Mononuclear cell (primary cell): ENCODE data around the gene CNEP1R1. TPM values are rescaled to one million over a fixed set of nuclear protein-coding genes. Genes with fewer than 3 reads are reported as not detected.

Experiments
- H3K27me3 ChIP-seq: 2 replicates; pipeline ENCODE4 v1.6.0; 2011; ENCODE audit warnings: low read length, control low read depth; ENCODE audit not compliant: insufficient read depth
- H3K4me1 ChIP-seq: 2 replicates; pipeline ENCODE4 v1.5.1; 2011; ENCODE audit warnings: mild to moderate bottlenecking, low read length, control low read depth; ENCODE audit not compliant: insufficient read depth
- H3K4me3 ChIP-seq: 2 replicates; pipeline ENCODE4 v1.5.1; 2011; ENCODE audit warnings: mild to moderate bottlenecking, low read length, moderate library complexity
- H3K9me3 ChIP-seq: 2 replicates; pipeline ENCODE4 v1.5.1; 2011; ENCODE audit warnings: low read depth, mild to moderate bottlenecking, control low read depth, low read length
- total RNA-seq: library from RNA; depleted of rRNA; stranded (reverse); fragments of >200 nt; gene quantifications from one replicate; pipeline ENCODE4 v1.2.3, GENCODE V29; 2012

CNEP1R1 gene
- total RNA-seq, 1 donor = 55.4 TPM

GRCh38 chr16:50038286-50038685, 13.3 kb downstream of the CNEP1R1 start:
- Histone ChIP-seq H3K4me3 (no peak overlapping the region), H3K4me1 (peaks cover 35% of the 10 kb centered on the region), H3K27me3 (no peaks in the 10 kb centered on the region), H3K9me3 (no peaks in the 10 kb centered on the region)

DNA sequence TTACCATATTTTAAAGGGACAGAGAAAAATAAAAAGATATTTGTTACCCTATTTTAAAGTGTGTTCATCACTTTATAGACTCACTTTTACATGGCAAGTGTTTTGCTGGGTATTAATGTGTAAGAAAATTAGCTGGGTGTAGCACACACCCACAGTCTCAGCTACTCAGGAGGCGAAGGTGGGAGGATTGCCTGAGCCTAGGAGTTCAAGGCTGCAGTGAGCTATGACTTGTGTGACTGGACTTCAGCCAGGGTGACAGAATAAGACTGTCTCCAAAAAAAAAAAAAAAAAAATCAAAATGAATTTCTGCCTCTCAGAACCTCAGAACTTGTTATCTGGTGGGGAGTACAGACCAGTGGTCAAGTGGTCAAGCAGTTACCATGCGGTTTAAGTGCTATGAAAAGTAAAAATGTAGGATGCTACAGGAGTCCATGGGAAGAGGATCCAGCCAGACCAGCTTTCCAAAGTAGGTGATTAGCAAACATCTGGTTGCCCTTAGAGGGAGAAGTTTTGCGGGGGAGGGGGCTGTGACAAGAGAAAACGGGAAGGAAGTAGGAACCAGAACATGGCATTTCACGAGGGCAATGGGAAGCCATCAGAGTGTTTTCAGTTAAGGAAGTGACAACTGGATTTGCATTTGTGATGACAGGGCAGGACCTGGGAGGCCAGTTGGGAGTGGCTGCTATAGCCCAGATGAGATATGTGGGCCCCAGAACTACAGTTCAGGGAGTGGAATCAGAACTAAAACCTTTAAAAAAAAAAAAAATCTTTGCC, 13.9 kb downstream of the CNEP1R1 start:
- Histone ChIP-seq H3K4me1 (peaks cover 35% of the 10 kb centered on the region), H3K27me3 (no peaks in the 10 kb centered on the region), H3K4me3 (no peak overlapping the region), H3K9me3 (no peaks in the 10 kb centered on the region)

DNA sequence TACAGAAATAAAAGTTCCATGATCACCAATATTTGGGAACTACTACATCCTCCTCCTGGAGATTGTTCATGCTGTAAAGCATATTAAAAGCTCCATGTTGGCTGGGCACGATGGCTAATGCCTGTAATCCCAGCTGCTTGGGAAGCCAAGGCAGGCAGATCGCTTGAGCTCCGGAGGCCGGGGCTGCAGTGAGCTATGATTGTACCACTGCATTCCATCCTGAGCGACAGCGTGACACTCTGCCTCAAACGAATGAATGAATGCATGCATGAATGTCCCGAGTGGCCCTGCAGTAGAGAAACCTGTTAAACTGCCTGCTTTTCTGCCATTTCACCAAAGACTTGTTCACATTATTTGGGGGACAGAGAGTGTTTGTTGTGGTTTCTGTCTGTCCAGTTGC, 15.0 kb downstream of the CNEP1R1 start:
- H3K27me3 ChIP-seq = no peaks in the 10 kb centered on the region
- no peaks in the 10 kb centered on the region for H3K9me3 ChIP-seq
- H3K4me3 ChIP-seq = no peak overlapping the region
- peaks cover 35% of the 10 kb centered on the region for H3K4me1 ChIP-seq

GRCh38 chr16:50040710-50041109, 15.7 kb downstream of the CNEP1R1 start:
- H3K4me3 ChIP-seq = no peak overlapping the region
- peaks cover 35% of the 10 kb centered on the region for H3K4me1 ChIP-seq
- no peaks in the 10 kb centered on the region for H3K9me3 ChIP-seq
- H3K27me3 ChIP-seq = no peaks in the 10 kb centered on the region

DNA sequence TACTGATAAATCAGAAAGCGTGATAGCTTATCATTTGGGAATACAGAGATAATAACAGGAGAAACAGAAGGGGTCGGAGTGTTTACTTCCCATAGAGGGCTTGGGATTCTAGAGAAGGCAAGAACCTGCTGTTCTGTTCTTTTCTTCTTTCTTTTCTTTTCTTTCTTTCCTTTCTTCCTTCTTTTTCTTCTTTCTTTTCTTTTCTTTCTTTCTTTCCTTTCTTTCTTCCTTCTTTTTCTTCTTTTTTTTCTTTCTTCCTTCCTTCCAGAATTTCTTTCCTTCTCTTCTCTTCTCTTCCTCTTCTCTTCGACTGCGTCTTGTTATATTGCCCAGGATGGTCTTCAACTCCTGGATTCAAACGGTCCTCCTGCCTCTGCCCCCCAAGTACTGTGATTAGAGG, 18.3 kb downstream of the CNEP1R1 start:
- Histone ChIP-seq H3K4me3 (no peak overlapping the region), H3K4me1 (peaks cover 24% of the 10 kb centered on the region), H3K9me3 (no peaks in the 10 kb centered on the region), H3K27me3 (no peaks in the 10 kb centered on the region)

GRCh38 chr16:50045412-50045811, 20.4 kb downstream of the CNEP1R1 start:
- H3K4me3 ChIP-seq = no peak overlapping the region
- peaks cover 3% of the 10 kb centered on the region for H3K4me1 ChIP-seq
- no peaks in the 10 kb centered on the region for H3K27me3 ChIP-seq
- H3K9me3 ChIP-seq = no peaks in the 10 kb centered on the region

- Histone ChIP-seq H3K4me3 (no peak overlapping the region), H3K27me3 (no peaks in the 10 kb centered on the region), H3K9me3 (no peaks in the 10 kb centered on the region), H3K4me1 (no peaks in the 10 kb centered on the region)
These were observed 21.8 kb downstream of the CNEP1R1 start for GRCh38 chr16:50046853-50047252.

DNA sequence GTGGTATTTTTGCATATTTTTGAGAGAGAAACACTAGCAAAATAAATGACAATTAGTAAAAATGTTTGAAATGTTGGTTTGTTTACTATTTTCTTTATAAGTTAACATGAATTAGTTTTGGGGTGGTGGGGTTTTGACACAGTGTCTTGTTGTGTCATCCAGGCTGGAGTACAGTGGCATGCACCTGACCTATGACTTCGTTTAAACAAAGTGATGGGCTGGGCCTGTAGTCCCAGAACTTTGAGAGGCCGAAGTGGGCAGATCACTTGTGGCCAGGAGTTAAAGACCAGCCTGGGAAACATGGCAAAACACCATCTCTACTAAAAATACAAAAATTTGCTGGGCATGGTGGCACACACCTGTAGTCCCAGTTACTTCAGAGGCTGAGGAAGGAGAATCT, 22.8 kb downstream of the CNEP1R1 start:
- no peaks in the 10 kb centered on the region for H3K9me3 ChIP-seq
- H3K27me3 ChIP-seq = no peaks in the 10 kb centered on the region
- H3K4me3 ChIP-seq = no peak overlapping the region
- H3K4me1 ChIP-seq = no peaks in the 10 kb centered on the region

GRCh38 chr16:50050802-50051201, 25.8 kb downstream of the CNEP1R1 start:
- H3K27me3 ChIP-seq = no peaks in the 10 kb centered on the region
- H3K4me1 ChIP-seq = no peaks in the 10 kb centered on the region
- no peaks in the 10 kb centered on the region for H3K9me3 ChIP-seq
- H3K4me3 ChIP-seq = no peak overlapping the region

GRCh38 chr16:50056226-50056625, 31.2 kb downstream of the CNEP1R1 start:
- no peak overlapping the region for H3K4me3 ChIP-seq
- H3K27me3 ChIP-seq = no peaks in the 10 kb centered on the region
- no peaks in the 10 kb centered on the region for H3K4me1 ChIP-seq
- H3K9me3 ChIP-seq = no peaks in the 10 kb centered on the region

- H3K4me3 ChIP-seq = no peak overlapping the region
- H3K9me3 ChIP-seq = no peaks in the 10 kb centered on the region
- H3K4me1 ChIP-seq = no peaks in the 10 kb centered on the region
- no peaks in the 10 kb centered on the region for H3K27me3 ChIP-seq
These were observed 33.2 kb downstream of the CNEP1R1 start for GRCh38 chr16:50058091-50058771.

GRCh38 chr16:50059111-50059510, 34.1 kb downstream of the CNEP1R1 start:
- Histone ChIP-seq H3K27me3 (no peaks in the 10 kb centered on the region), H3K4me1 (no peaks in the 10 kb centered on the region), H3K4me3 (no peak overlapping the region), H3K9me3 (no peaks in the 10 kb centered on the region)

- no peaks in the 10 kb centered on the region for H3K4me1 ChIP-seq
- no peak overlapping the region for H3K4me3 ChIP-seq
- no peaks in the 10 kb centered on the region for H3K9me3 ChIP-seq
- H3K27me3 ChIP-seq = no peaks in the 10 kb centered on the region
These were observed 34.6 kb downstream of the CNEP1R1 start for GRCh38 chr16:50059669-50060068.

DNA sequence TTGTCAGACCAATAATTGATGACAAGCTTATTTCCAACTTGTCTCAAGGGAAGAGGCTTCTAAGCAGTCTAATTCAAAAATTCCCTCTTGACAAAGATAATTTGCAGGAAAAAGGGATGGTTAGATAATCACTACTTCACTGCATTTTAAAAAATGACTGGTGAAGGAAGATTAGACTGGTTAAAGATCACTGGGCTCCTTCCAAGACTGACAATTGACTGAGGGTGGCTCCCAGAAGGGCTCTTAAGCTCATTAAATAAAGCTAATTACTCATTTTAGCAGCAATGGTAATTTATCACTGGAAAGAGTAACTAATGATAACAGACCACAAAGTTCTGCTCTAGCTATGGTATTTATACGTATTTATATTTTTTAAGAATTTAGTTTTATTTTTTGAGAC, 36.3 kb downstream of the CNEP1R1 start:
- Histone ChIP-seq H3K4me1 (peaks cover 3% of the 10 kb centered on the region), H3K9me3 (no peaks in the 10 kb centered on the region), H3K4me3 (no peak overlapping the region), H3K27me3 (no peaks in the 10 kb centered on the region)

DNA sequence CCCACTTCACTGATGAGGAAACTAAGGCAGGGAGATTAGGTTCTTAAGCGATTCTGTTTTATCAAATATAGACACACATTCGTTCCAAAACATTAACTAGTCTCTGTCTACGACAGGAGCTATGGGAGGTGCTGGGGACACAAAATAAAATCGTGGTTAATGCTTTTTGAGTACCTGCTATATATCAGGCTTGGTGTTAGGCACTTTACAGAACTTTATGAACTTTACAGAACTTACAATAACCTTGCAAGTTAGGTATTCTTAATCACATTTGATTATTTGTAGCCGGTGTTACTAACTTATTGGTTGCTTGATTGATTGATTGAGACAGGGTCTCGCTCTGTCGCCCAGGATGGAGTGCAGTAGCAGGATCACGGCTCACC, 40.2 kb downstream of the CNEP1R1 start:
- Histone ChIP-seq H3K9me3 (no peaks in the 10 kb centered on the region), H3K27me3 (no peaks in the 10 kb centered on the region), H3K4me3 (no peak overlapping the region), H3K4me1 (peaks cover 32% of the 10 kb centered on the region)
